Upper lobe of left lung (tissue), 6 donors: ENCODE results near the gene SCYL2. TPM values are rescaled to one million over a fixed set of nuclear protein-coding genes. Genes with fewer than 3 reads are reported as not detected.
"Not testable (repeated sequence)": the region's sequence is repeated elsewhere in the genome, so short reads cannot be mapped to it uniquely, and the experiment has no call there.

ENCODE experiments used
- ATAC-seq, 2 donors: fragments of 200-7000 bp; cut with Tn5 transposase; one replicate each; pipeline ENCODE4 v1.9.1; 2022; ENCODE audit warnings: mild to moderate bottlenecking in 2 of 2, moderate library complexity in 2 of 2; ENCODE audit not compliant: low FRiP score in 2 of 2
- DNase-seq, 2 donors: peaks; one replicate each; pipeline ENCODE4 v3.0.0-alpha.2; 2019 to 2020
- H3K27ac ChIP-seq, 4 donors: fragments of 200-600 bp; sonication (generic); one replicate each; pipeline ENCODE4 v1.5.1; 2016 to 2019
- H3K27me3 ChIP-seq, 4 donors: fragments of 200-600 bp; sonication (generic); one replicate each; pipeline ENCODE4 v1.5.1; 2017 to 2019
- H3K36me3 ChIP-seq, 4 donors: fragments of 200-600 bp; sonication (generic); one replicate each; pipeline ENCODE4 v1.5.1; 2016 to 2019
- H3K4me1 ChIP-seq, 4 donors: fragments of 200-600 bp; sonication (generic); one replicate each; pipeline ENCODE4 v1.5.1; 2018 to 2019
- H3K4me3 ChIP-seq, 4 donors: fragments of 200-600 bp; sonication (generic); one replicate each; pipeline ENCODE4 v1.5.1; 2017 to 2019; ENCODE audit warnings: mild to moderate bottlenecking in 2 of 4, moderate library complexity in 1 of 4
- H3K9me3 ChIP-seq, 4 donors: fragments of 200-600 bp; sonication (generic); one replicate each; pipeline ENCODE4 v1.5.1; 2018 to 2019
- EP300 ChIP-seq, 4 donors: sonication (generic); formaldehyde crosslinking; IDR thresholded peaks; one replicate each; pipeline ENCODE4 v1.5.1; 2017; ENCODE audit warnings: antibody characterized with exemption in 4 of 4, control low read depth in 2 of 4
- POLR2A ChIP-seq, 4 donors: fragments of 450-650 bp; IDR thresholded peaks; one replicate each; pipeline ENCODE4 v1.5.1; 2016 to 2017; ENCODE audit warnings: antibody characterized with exemption in 4 of 4, mild to moderate bottlenecking in 2 of 4
- POLR2AphosphoS5 ChIP-seq, 2 donors: sonication (generic); formaldehyde crosslinking; IDR thresholded peaks; one replicate each; pipeline ENCODE4 v1.5.1; 2017; ENCODE audit warnings: antibody characterized with exemption in 2 of 2
- WGBS, 2 donors: methylation state at CpG; one replicate each; pipeline ENCODE4 v1.1.5; 2017 to 2018; 5-methylcytosine and 5-hydroxymethylcytosine counted together
- total RNA-seq, 6 donors: library from RNA; depleted of rRNA in 4 of 6; stranded (reverse); fragments of >200 nt in 4 of 6; gene quantifications; one replicate each; pipeline versions ENCODE4 v1.1.0 to v1.2.1, GENCODE V29; 2016 to 2021
- TF ChIP-seq, protein P1 (sequence below), 6 experiments: fragments of 450-650 bp in 4 of 6; fragments of 200-600 bp in 2 of 6; sonication (generic) in 2 of 6; IDR thresholded peaks; one replicate each; pipeline ENCODE4 v1.5.1; 2016 to 2019; ENCODE audit warnings: antibody characterized with exemption in 6 of 6
- donor health status: DM: no; HTN: no; CAD: no; lungs with moderate emphysema.
- donor health status: DM: no; HTN: yes; CAD: no; lungs with severe emphysema.

SCYL2 gene
- total RNA-seq, 6 donors from 2014 or later: 39.1 to 74.1 (median 40.7) TPM

DNA sequence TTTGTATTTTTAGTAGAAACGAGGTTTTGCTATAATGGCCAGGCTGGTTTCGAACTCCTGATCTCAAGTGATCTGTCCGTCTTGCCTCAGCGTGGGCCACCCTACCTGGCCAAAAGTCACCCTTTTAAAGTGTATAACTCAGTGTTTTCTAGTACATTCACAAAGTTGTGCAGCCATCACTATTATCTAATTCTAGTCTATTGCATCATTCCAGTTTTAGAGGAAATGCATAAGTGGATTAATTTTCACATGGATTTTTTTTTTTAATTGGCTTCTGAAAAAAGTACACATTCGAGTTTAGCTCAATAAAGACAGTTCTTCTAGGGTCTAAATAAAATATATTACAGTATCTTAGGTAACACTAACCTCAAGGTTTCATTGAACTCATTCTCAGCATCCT is 3.8 kb upstream of the SCYL2 start:
- no peaks in the 10 kb centered on the region for H3K9me3 ChIP-seq
- no peak overlapping the region for H3K4me3 ChIP-seq
- no peak for TF ChIP-seq EP300 (IDR thresholded peaks at IDR 0.05)
- TF ChIP-seq, protein P1, sequence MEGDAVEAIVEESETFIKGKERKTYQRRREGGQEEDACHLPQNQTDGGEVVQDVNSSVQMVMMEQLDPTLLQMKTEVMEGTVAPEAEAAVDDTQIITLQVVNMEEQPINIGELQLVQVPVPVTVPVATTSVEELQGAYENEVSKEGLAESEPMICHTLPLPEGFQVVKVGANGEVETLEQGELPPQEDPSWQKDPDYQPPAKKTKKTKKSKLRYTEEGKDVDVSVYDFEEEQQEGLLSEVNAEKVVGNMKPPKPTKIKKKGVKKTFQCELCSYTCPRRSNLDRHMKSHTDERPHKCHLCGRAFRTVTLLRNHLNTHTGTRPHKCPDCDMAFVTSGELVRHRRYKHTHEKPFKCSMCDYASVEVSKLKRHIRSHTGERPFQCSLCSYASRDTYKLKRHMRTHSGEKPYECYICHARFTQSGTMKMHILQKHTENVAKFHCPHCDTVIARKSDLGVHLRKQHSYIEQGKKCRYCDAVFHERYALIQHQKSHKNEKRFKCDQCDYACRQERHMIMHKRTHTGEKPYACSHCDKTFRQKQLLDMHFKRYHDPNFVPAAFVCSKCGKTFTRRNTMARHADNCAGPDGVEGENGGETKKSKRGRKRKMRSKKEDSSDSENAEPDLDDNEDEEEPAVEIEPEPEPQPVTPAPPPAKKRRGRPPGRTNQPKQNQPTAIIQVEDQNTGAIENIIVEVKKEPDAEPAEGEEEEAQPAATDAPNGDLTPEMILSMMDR (IDR thresholded peaks at IDR 0.05): no peak
- H3K27ac ChIP-seq: no peak overlapping the region
- ATAC-seq (no peak), DNase-seq (no peak)
- H3K36me3 ChIP-seq: no peaks in the 10 kb centered on the region
- 70 to 94% methylated on average over 5 of the region's 5 CpGs for WGBS, 2 donors
- peaks cover under 1 to 6% (median 3%) of the 10 kb centered on the region in 4 donors for H3K4me1 ChIP-seq
- no peaks in the 10 kb centered on the region for H3K27me3 ChIP-seq

DNA sequence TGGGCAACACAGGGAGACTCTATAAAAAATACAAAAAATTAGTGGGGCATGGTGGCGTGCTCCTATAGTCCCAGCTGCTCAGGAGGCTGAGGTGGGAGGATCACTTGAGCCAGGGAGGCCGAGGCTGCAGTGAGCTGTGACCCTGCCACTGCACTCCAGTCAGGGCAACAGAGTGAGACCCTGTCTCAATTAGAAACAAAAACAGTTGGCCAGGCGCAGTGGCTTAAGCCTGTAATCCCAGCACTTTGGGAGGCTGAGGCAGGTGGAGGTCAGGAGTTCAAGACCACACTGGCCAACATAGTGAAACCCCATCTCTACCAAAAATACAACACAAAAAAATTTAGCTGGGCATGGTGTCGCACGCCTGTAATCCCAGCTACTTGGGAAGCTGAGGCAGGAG is 1.9 kb upstream of the SCYL2 start:
- not testable (repeated sequence) for DNase-seq, H3K27me3 ChIP-seq, H3K36me3 ChIP-seq, H3K27ac ChIP-seq, H3K4me3 ChIP-seq, H3K9me3 ChIP-seq, ATAC-seq
- H3K4me1 ChIP-seq: peaks cover 20 to 23% (median 22%) of the 10 kb centered on the region in 4 donors
- 97 to 99% methylated on average over 5 of the region's 5 CpGs for WGBS, 2 donors

DNA sequence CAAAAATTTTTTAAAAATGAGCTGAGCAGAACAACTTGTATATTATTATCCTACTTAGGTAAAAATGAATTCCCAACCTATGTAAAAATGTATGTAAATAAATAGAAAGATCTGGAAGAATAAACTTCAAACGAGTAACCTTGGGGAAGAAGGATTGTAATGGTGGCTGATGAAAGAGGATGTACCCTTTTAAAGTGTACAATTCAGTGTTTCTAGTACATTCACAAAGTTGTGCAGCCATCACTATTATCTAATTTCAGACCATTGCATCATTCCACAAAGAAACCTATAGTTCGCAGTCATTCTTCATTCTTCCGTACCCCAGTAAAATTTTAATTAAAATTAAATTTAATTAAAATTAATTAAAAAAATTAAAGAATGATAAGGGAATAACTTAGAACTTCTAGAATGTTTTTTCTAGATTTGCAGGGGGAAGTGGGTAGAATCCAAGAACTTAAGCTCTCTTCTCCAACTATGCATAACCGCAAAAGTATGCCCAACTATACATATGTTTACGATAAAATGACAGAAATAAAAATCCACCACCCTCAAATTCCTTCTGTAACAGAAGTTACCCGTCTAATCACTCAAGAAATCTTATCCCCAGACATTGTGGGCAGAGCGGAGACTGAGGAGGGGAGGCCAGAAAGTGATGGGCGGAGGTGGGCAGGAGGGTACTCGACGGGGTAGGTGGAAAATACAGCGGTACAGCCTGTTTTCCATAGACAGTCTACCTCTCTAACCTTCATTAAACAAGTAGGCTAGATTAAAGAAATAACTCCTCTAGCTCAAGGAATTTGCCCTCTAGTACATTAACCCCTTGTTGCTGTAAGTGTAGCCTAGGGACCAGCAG is 1.0 kb upstream of the SCYL2 start:
- no peaks in the 10 kb centered on the region for H3K9me3 ChIP-seq
- 56 to 65% methylated on average over 11 of the region's 11 CpGs for WGBS, 2 donors
- no peaks in the 10 kb centered on the region for H3K36me3 ChIP-seq
- DNase-seq: no peak
- peak overlapping the region; percentile 96 to 100 (median 97) for H3K27ac ChIP-seq
- peaks cover 22 to 28% (median 24%) of the 10 kb centered on the region in 4 donors for H3K4me1 ChIP-seq
- no peak for ATAC-seq
- H3K27me3 ChIP-seq: no peaks in the 10 kb centered on the region
- TF ChIP-seq POLR2AphosphoS5 (IDR thresholded peaks at IDR 0.05) (no peak), POLR2A (IDR thresholded peaks at IDR 0.05) (no peak), EP300 (IDR thresholded peaks at IDR 0.05) (no peak)
- TF ChIP-seq, protein P1 (IDR thresholded peaks at IDR 0.05): no peak
- peak overlapping the region; percentile 66 to 92 (median 87) for H3K4me3 ChIP-seq

DNA sequence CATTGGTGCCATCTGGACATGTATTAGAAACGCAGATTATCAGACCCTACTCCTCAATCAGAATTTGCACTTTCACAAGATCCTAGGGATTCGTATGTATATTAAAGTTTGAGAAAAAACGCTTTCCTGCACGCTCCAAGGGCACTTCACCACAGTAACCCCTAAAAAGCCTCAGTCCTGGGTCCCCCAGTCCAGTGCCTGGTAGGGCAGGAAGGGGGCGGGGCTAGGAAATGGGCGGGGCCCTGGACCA is 467 bp upstream of the SCYL2 start:
- Histone ChIP-seq H3K4me3 (peak overlapping the region; percentile 66 to 92 (median 87)), H3K27me3 (no peaks in the 10 kb centered on the region), H3K27ac (peak overlapping the region; percentile 96 to 100 (median 97)), H3K4me1 (peaks cover 22 to 33% (median 27%) of the 10 kb centered on the region in 4 donors), H3K36me3 (no peaks in the 10 kb centered on the region), H3K9me3 (no peaks in the 10 kb centered on the region)
- ATAC-seq (peak; percentile 91 to 95), DNase-seq (peak in 1 of 2 donors; percentile 95)
- TF ChIP-seq EP300 (IDR thresholded peaks at IDR 0.05) (no peak), POLR2A (IDR thresholded peaks at IDR 0.05) (no peak), POLR2AphosphoS5 (IDR thresholded peaks at IDR 0.05) (no peak)
- TF ChIP-seq, protein P1 (IDR thresholded peaks at IDR 0.05): no peak
- 0 to 5% methylated on average over 4 to 6 of the region's 6 CpGs for WGBS, 2 donors

DNA sequence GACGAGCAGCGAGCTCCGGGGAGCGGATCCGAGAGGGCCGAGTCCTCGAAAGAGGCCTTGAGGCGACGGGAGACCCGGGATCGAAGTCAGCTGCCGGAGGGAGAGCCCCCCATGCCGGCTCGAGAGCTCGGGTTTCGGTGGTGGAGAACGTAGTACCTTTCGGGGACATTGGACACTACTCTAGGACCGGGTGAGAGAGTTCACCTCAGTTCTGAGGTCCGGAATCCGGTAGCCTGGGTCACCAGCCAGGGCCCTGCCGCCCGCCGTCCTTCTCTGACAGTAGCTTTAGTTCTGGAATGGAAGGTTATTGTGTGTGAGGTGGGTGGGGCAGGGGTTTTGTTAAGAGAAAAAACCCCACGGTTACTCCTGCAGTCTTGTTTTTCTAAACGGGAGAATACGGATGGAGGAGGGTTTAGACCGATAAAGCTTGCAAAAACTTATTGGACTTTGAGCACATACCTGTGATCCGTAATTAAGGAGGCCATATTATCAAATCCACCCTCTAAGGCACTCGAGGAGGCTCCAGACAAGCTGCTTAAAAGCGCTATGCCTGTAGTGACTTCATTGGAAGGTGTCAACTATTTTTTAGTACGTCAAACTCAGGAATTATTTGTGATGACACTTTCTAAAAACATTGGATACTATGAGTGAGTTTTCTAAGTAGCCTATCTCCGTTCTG is 765 bp downstream of the SCYL2 start:
- TF ChIP-seq POLR2A (IDR thresholded peaks at IDR 0.05): no peak
- TF ChIP-seq, protein P1 (IDR thresholded peaks at IDR 0.05): no peak
- TF ChIP-seq EP300 (IDR thresholded peaks at IDR 0.05): no peak
- TF ChIP-seq POLR2AphosphoS5 (IDR thresholded peaks at IDR 0.05): no peak
- WGBS, 2 donors: 0 to 4% methylated on average over 9 to 27 of the region's 33 CpGs
- Histone ChIP-seq H3K4me1 (peaks cover 22 to 37% (median 31%) of the 10 kb centered on the region in 4 donors), H3K36me3 (no peaks in the 10 kb centered on the region), H3K9me3 (no peaks in the 10 kb centered on the region), H3K27me3 (no peaks in the 10 kb centered on the region), H3K27ac (peak overlapping the region; percentile 96 to 100 (median 97)), H3K4me3 (peak overlapping the region; percentile 66 to 92 (median 87))
- DNase-seq: peak in 1 of 2 donors; percentile 36
- ATAC-seq: peak in 1 of 2 donors; percentile 25
